Glomerular visceral epithelial cell (primary cell): Measurements from ENCODE around the gene TOMM5.

ENCODE experiments used
- DNase-seq: peaks from one replicate; pipeline ENCODE4 v3.0.0-alpha.2; 2016; ENCODE audit errors: extremely low spot score

The TOMM5 gene

GRCh38 chr9:37592108-37592951 lies at the start of gene TOMM5:
TSS of gene TOMM5 (minus strand) at chr9:37592597. CDS start at chr9:37592532, 65 bp downstream.
- DNase-seq, result peak; percentile 92

DNA sequence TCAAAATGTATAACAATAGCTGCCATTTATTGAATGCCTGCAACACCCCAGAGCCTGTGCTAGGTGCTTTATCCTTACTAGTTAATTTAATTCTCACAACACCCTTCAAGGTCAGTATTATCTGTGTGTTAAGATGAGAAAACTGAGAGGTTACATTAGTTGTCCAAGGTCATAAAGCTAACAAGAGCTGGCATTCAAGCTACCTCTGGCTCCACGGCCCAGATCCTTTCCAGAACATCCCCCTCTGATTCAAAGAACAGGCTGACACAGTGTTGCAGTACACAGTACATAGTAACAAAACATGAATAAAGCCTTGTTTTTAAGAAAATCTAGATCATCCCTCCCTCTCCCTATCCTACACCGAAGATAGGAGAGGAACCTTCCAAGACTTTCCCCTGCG lies 48.9 kb upstream of the TOMM5 start:
- no peak for DNase-seq

GRCh38 chr9:37640246-37640645 lies 47.8 kb upstream of the TOMM5 start:
- DNase-seq, result no peak

DNA sequence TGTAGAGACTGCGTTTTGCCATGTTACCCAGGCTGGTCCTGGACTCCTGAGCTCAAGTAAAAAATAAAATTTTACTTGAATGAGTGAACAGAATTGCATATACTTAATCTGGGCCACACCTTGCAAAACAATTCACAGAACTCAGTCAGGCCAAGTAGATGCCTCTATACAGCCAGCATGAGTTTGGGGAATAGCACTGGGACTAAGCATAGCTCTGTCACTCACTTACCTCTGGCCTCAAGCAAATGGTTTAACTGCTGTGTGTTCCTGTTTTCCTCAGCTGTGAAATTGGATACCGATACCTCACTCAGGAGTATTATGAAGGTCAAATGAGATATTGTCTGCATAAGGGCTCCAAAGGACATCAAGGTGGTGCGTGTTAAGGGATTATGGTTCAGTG lies 47.4 kb upstream of the TOMM5 start:
- DNase-seq, result no peak

DNA sequence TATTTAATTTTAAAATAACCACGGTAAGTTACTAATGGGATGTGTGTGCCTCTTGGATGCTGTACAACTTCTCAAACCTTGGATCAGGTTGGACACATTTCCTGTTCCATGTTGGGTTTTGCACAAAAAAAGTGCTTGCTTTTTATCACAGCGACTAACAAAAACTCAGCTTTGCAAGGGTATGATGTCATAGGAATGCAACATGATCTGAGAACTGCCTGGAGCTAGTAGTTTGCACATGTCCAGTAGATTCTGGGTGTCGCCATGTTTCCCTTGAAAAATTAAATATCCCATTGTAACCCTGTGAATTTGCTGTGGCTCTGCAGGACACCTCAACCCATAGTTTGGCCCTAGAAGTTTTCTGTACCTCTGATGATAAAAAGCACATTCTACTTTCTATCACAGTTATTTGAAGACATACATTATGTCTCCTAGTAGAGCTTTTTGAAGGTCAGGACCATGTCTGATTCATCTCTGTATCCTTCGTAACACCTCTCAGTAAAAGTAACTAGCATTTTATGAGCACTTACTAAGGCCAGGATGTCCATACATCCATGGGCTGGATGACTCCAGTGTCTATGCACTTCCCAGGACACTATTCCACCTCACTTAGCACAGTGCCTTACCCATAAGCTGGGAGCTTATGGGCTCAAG lies 46.8 kb upstream of the TOMM5 start:
- DNase-seq, result no peak

GRCh38 chr9:37636511-37637448 lies 44.4 kb upstream of the TOMM5 start:
- no peak for DNase-seq

- no peak for DNase-seq
Measured at GRCh38 chr9:37635808-37636207, 43.4 kb upstream of the TOMM5 start.

GRCh38 chr9:37632479-37632878 lies 40.1 kb upstream of the TOMM5 start:
- no peak for DNase-seq

DNA sequence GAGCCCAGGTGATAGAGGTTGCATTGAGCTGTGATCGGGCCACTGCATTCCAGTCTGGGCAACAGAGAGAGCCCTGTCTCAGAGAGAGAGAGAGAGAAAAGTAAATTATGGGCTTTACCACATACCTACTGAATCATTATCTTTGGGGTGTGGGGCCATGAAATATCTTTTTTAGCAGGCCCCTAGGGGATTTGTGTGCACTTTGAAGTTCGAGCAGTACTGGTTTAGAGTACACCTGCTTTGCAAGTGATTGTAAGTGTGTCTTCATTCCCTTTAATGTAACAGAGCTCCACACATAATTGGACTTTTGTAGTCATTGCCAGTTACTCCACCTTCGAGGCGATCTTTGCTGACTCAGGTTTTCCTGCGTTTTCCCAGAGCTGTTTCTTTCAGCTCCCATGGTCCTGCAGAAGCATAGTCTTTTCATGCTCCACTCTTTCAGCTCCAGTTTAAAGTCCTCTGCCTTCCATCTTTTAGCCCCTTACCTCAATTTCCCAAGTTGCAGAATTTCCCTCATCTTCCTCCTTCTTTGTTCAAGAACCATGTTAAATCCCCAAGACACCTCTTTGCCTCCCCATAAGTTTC lies 34.4 kb upstream of the TOMM5 start:
- DNase-seq, result no peak

DNA sequence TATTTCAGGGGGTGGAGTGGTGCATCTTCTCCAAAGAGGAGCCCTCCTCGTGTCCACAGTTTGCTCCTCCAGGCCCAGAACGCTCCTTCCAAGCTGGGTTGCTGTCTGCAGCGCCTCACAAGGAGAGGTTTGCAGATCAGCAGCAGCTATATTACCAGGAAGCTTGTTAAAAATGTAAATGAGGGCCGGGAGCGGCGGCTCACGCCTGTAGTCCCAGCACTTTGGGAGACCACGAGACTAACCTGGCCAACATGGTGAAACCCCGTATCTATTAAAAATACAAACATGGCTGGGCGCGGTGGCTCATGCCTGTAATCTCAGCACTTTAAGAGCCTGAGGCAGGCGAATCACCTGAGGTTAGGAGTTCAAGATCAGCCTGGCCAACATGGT lies 33.4 kb upstream of the TOMM5 start:
- DNase-seq, result no peak

- no peak for DNase-seq
Measured at GRCh38 chr9:37625036-37625757, 32.8 kb upstream of the TOMM5 start.

DNA sequence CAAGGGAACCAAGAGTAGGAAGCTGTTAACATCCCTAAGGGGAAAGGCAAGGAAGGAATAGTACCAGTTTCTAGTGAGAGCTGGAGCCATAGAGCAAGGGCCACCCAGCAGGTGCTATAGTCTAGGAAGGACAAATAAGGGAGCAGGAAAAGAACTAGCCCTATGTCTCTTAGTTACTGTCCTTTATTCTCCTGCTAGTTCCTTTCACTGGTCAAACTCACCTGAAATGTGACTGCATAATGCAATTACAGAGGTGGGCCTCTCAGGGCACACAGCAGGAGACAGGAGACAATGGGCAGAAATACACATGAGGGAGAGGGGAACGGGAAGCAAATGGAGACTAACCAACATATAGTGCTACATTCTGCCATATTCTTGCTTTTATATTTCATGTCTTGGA lies 31.7 kb upstream of the TOMM5 start:
- DNase-seq, result no peak

- DNase-seq, result no peak
Measured at GRCh38 chr9:37623267-37623666, 30.9 kb upstream of the TOMM5 start.

- no peak for DNase-seq
Measured at GRCh38 chr9:37622462-37622861, 30.1 kb upstream of the TOMM5 start.

DNA sequence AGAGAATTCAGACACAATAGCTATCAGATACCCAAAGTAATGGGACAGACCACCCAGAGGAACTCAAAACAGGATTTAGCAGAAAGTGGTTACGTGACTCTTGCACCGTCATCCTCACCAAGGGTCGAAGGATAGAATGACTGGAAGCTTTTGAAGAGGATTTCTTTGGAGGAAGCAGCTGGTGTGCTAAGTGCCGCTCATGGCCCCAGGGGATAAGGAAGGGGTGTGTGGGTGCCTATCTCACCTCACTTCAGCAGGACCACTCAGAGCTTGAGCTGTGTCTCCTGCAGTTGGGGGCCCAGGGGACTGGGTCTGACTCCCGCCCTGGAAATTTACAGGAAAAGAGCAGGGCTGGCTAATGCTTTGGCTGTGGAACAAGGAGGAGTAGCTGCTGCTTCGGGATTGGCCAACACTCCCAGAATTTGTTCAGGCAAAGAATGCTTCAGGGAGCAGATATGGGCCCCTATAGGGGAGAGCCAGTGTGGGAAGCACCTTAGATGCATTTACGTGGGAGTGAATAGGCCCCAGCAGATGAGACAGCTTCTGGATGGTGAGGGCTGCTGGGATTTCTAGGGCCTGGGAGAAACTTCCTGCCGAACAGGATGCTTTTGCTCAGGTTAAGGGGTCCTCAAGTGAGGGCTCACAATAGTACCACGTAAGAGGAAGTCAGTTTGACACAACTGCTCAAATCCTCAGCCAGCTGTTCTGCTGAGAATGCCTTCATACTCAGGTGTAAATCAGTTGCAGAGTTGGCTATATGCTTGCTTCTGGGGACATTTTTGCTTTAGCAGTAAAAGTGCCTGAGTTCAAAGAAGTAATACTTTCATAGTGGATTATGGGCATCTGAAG lies 29.1 kb upstream of the TOMM5 start:
- no peak for DNase-seq

GRCh38 chr9:37620396-37620795 lies 28.0 kb upstream of the TOMM5 start:
- DNase-seq, result no peak

GRCh38 chr9:37619806-37620205 lies 27.4 kb upstream of the TOMM5 start:
- DNase-seq, result no peak

DNA sequence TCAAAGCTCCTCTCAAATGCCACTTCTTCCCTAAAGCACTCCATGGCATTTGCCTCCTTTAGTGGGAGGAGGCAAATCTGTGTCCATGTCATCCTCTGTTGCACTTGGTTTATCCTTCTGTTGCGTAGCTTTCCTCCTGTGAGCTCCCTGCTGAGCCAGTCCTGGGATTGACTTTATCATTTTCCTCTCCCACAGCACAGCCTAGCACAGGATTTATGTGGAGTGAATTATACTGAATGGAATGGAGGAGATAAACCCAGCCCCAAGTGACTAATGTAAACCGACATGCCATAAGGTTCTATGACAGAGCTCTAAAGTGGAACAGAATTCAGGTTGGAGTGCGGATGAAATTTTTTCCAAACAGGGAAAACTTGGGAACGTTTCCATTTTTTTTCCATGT lies 26.4 kb upstream of the TOMM5 start:
- DNase-seq, result no peak

- DNase-seq, result peak; percentile 12
Measured at GRCh38 chr9:37617832-37618231, 25.4 kb upstream of the TOMM5 start.

- no peak for DNase-seq
Measured at GRCh38 chr9:37617161-37617560, 24.8 kb upstream of the TOMM5 start.
